Panc1 (cell line): Measurements from ENCODE around the gene DUOXA1. TPM values are rescaled to one million over a fixed set of nuclear protein-coding genes. Genes with fewer than 3 reads are reported as not detected.

Experiments used
- ATAC-seq: fragments of 200-7000 bp; cut with Tn5 transposase; 2 replicates; pipeline ENCODE4 v1.9.1; 2020; ENCODE audit warnings: mild to moderate bottlenecking, moderate library complexity
- BruUV-seq: library from RNA; stranded (reverse); fragments of 400-500 nt; replicated peaks from 2 replicates; lab custom pipeline; 2021; lab: Mats Ljungman, UMichigan
- CTCF ChIA-PET: fragments of 300-600 bp; sonication (Branson Sonifier 250); formaldehyde crosslinking; loops from one replicate; lab custom pipeline; 2022; ENCODE audit warnings: antibody characterized with exemption; lab: Charles Lee
- POLR2A ChIA-PET: fragments of 300-600 bp; sonication (Branson Sonifier 250); formaldehyde crosslinking; loops from one replicate; lab custom pipeline; 2022; ENCODE audit warnings: antibody characterized with exemption; lab: Charles Lee
- DNase-seq: peaks from one replicate; pipeline ENCODE4 v3.0.0-alpha.2; 2010; ENCODE audit warnings: low read depth, low spot score
- H3K27ac ChIP-seq: 2 replicates; pipeline ENCODE4 v1.5.1; 2011; ENCODE audit warnings: mild to moderate bottlenecking, low read length, inconsistent platforms
- H3K27me3 ChIP-seq: fragments of 200-500 bp; sonication (Bioruptor generic); 2 replicates; pipeline ENCODE4 v1.6.0; 2014; ENCODE audit warnings: low read length, inconsistent platforms; ENCODE audit not compliant: control insufficient read depth, insufficient read depth
- H3K36me3 ChIP-seq: fragments of 200-500 bp; sonication (Bioruptor generic); 2 replicates; pipeline ENCODE4 v1.5.1; 2014; ENCODE audit warnings: inconsistent platforms, mild to moderate bottlenecking, low read length, moderate library complexity; ENCODE audit not compliant: control insufficient read depth, insufficient read depth
- H3K4me1 ChIP-seq: 2 replicates; pipeline ENCODE4 v1.5.1; 2011; ENCODE audit warnings: inconsistent platforms, mild to moderate bottlenecking, low read length, moderate library complexity; ENCODE audit not compliant: control insufficient read depth, insufficient read depth
- H3K4me3 ChIP-seq, 2 experiments: 2 replicates each; pipeline ENCODE4 v1.5.1; 2011 to 2012; ENCODE audit warnings: low read depth in 2 of 2, low read length in 2 of 2, mild to moderate bottlenecking in 2 of 2, inconsistent platforms in 1 of 2, moderate library complexity in 1 of 2
- H3K9me3 ChIP-seq: fragments of 200-500 bp; sonication (Bioruptor generic); 2 replicates; pipeline ENCODE4 v1.5.1; 2014; ENCODE audit warnings: low read depth, mild to moderate bottlenecking, inconsistent platforms, low read length, moderate library complexity; ENCODE audit not compliant: control insufficient read depth, insufficient read depth
- POLR2AphosphoS5 ChIP-seq: IDR thresholded peaks from 2 replicates; pipeline ENCODE4 v1.6.1; 2012; ENCODE audit warnings: mild to moderate bottlenecking, low read depth, low read length, moderate library complexity
- SIN3A ChIP-seq: IDR thresholded peaks from 2 replicates; pipeline ENCODE4 v1.6.1; 2012; ENCODE audit warnings: low read depth, mild to moderate bottlenecking, low read length, moderate library complexity, borderline replicate concordance; ENCODE audit not compliant: insufficient read depth
- TCF7L2 ChIP-seq: IDR thresholded peaks from 2 replicates; pipeline ENCODE4 v1.6.1; 2011; ENCODE audit warnings: mild to moderate bottlenecking, low read depth, low read length, inconsistent platforms
- in situ Hi-C: cut with HindIII; loops from 2 replicates; pipeline ENCODE4 v1.10.0; 2016; ENCODE audit warnings: low sequenced_read_pairs, low pct_unique_long_range_greater_than_20kb
- intact Hi-C: fragments of 100-400 bp; cut with micrococcal nuclease; formaldehyde crosslinking; loops from one replicate; pipeline ENCODE4 v1.10.0; 2022; ENCODE audit not compliant: unreplicated experiment
- total RNA-seq: library from RNA; stranded (reverse); gene quantifications from one replicate; pipeline ENCODE4 v1.2.1, GENCODE V29; 2021; ENCODE audit not compliant: unreplicated experiment
- TF ChIP-seq, protein P1 (sequence below), 2 experiments: IDR thresholded peaks; 2 replicates each; pipeline ENCODE4 v1.6.1; 2011 to 2012; ENCODE audit warnings: low read depth in 2 of 2, control low read depth in 1 of 2, low read length in 1 of 2, mild to moderate bottlenecking in 1 of 2, moderate library complexity in 1 of 2; ENCODE audit not compliant: insufficient read depth in 1 of 2
- TF ChIP-seq, protein P2 (sequence below): fragments of 450-650 bp; IDR thresholded peaks from 2 replicates; pipeline ENCODE4 v1.5.1; 2017; ENCODE audit warnings: mild to moderate bottlenecking

The DUOXA1 gene
- total RNA-seq, 1 experiment from 2014 or later = not detected

DNA sequence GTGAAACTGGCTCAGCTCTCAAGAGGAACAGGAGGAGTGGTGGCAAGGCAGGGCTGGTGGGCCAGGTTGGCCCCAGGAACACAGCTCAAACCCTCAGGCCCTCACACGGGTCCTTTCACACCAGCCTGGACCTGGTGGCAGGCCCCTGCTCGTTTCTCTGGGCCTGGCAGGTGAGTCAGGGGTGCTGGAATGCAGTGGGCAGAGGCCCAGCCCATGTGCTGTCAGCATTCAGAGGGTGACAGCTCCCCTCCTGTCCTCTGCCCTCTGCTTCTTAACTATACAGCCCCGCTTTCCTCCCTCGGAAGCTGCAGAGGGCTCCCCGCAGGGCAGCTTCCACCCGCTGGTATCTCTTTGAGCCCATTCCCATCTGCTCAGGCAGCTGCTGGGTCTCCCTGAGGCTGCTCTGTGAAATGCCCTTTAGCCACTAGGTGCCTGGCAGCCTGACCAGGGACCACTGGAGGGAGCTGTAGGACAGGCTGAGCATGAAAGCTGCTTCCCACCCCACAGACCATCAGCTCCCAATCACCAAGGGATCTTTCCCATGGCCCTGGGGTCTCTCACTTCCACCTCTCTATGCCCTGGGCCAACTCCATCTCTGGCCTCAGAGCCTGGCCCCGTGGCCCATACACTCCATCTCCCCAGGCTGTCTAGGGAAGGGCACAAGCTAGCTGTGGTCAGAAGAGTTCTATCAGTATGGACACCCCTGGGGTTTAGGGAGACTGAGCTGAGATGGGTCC, 33.3 kb upstream of the DUOXA1 start:
- DNase-seq = peak; percentile 77
- intact Hi-C loops = loop anchor here (2.0 kb wide), 1 partner anchor 38 kb away; no protein-coding TSS in a partner anchor
- no peak overlapping the region for H3K27ac ChIP-seq
- ChIA-PET CTCF (interaction anchor here (0.6 to 2.5 kb wide), 17 partner anchors 8 to 451 kb away, joined by 3 to 13 read pairs (median 4); a partner anchor contains a TSS), POLR2A (interaction anchor here (0.5 to 0.6 kb wide), 2 partner anchors 37 to 129 kb away, joined by 3 to 5 read pairs; no protein-coding TSS in a partner anchor)
- peak; percentile 84 for ATAC-seq
- peaks cover 8% of the 10 kb centered on the region for H3K4me1 ChIP-seq
- no peaks in the 10 kb centered on the region for H3K36me3 ChIP-seq
- no peak overlapping the region for H3K4me3 ChIP-seq
- TF ChIP-seq, protein P1, sequence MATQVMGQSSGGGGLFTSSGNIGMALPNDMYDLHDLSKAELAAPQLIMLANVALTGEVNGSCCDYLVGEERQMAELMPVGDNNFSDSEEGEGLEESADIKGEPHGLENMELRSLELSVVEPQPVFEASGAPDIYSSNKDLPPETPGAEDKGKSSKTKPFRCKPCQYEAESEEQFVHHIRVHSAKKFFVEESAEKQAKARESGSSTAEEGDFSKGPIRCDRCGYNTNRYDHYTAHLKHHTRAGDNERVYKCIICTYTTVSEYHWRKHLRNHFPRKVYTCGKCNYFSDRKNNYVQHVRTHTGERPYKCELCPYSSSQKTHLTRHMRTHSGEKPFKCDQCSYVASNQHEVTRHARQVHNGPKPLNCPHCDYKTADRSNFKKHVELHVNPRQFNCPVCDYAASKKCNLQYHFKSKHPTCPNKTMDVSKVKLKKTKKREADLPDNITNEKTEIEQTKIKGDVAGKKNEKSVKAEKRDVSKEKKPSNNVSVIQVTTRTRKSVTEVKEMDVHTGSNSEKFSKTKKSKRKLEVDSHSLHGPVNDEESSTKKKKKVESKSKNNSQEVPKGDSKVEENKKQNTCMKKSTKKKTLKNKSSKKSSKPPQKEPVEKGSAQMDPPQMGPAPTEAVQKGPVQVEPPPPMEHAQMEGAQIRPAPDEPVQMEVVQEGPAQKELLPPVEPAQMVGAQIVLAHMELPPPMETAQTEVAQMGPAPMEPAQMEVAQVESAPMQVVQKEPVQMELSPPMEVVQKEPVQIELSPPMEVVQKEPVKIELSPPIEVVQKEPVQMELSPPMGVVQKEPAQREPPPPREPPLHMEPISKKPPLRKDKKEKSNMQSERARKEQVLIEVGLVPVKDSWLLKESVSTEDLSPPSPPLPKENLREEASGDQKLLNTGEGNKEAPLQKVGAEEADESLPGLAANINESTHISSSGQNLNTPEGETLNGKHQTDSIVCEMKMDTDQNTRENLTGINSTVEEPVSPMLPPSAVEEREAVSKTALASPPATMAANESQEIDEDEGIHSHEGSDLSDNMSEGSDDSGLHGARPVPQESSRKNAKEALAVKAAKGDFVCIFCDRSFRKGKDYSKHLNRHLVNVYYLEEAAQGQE (IDR thresholded peaks at IDR 0.05; ENCODE audit: insufficient read depth in 1 of 2, low read depth in 2 of 2, low read length in 1 of 2) = no peak
- TF ChIP-seq, protein P2, sequence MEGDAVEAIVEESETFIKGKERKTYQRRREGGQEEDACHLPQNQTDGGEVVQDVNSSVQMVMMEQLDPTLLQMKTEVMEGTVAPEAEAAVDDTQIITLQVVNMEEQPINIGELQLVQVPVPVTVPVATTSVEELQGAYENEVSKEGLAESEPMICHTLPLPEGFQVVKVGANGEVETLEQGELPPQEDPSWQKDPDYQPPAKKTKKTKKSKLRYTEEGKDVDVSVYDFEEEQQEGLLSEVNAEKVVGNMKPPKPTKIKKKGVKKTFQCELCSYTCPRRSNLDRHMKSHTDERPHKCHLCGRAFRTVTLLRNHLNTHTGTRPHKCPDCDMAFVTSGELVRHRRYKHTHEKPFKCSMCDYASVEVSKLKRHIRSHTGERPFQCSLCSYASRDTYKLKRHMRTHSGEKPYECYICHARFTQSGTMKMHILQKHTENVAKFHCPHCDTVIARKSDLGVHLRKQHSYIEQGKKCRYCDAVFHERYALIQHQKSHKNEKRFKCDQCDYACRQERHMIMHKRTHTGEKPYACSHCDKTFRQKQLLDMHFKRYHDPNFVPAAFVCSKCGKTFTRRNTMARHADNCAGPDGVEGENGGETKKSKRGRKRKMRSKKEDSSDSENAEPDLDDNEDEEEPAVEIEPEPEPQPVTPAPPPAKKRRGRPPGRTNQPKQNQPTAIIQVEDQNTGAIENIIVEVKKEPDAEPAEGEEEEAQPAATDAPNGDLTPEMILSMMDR = peak; percentile 94
- TF ChIP-seq POLR2AphosphoS5 = 0 out of 2 replicates have a peak, but pooled peaks have one; percentile 25
- H3K9me3 ChIP-seq = no peaks in the 10 kb centered on the region
- in situ Hi-C loops = no loop called here
- H3K27me3 ChIP-seq = no peaks in the 10 kb centered on the region
- BruUV-seq = no TSS peak

DNA sequence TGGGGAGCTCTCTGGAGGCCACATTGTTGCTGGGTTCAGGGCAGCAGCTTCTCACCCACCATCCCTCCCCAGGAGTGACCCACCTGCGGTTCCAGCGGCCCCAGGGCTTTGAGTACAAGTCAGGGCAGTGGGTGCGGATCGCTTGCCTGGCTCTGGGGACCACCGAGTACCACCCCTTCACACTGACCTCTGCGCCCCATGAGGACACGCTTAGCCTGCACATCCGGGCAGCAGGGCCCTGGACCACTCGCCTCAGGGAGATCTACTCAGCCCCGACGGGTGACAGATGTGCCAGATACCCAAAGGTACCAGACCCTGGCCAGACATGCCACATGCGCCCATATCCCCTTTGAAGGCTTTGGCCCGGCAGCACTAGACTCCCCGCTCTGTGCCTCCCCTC, 32.0 kb upstream of the DUOXA1 start:
- Histone ChIP-seq H3K36me3 (no peaks in the 10 kb centered on the region), H3K27me3 (no peaks in the 10 kb centered on the region), H3K4me3 (no peak overlapping the region), H3K27ac (no peak overlapping the region), H3K9me3 (no peaks in the 10 kb centered on the region), H3K4me1 (peaks cover 4% of the 10 kb centered on the region)
- ChIA-PET CTCF (interaction anchor here (0.6 to 1.1 kb wide), 3 partner anchors 9 to 198 kb away, joined by 3 to 7 read pairs (median 4); no protein-coding TSS in a partner anchor), POLR2A (no interaction called here)
- no TSS peak for BruUV-seq
- DNase-seq = no peak
- intact Hi-C loops (loop anchor here (2.0 kb wide), 1 partner anchor 39 kb away; no protein-coding TSS in a partner anchor), in situ Hi-C loops (no loop called here)
- TF ChIP-seq TCF7L2 (no peak), POLR2AphosphoS5 (no peak), SIN3A (no peak)
- TF ChIP-seq, protein P1 (IDR thresholded peaks at IDR 0.05; ENCODE audit: insufficient read depth in 1 of 2, low read depth in 2 of 2, low read length in 1 of 2) = no peak
- TF ChIP-seq, protein P2 = no peak
- no peak for ATAC-seq
